ENCODE data around the gene STAG1. TPM values are rescaled to one million over a fixed set of nuclear protein-coding genes. Genes with fewer than 3 reads are reported as not detected.
"Not testable (repeated sequence)": the region's sequence is repeated elsewhere in the genome, so short reads cannot be mapped to it uniquely, and the experiment has no call there.

The STAG1 gene
- polyA plus RNA-seq, 1 experiment: 30.1 TPM

- Histone ChIP-seq H3K27ac (ENCODE audit: low read depth, low read length) (no peak overlapping the region), H3K4me3 (ENCODE audit: low read depth, low read length) (no peak overlapping the region), H3K27me3 (ENCODE audit: control insufficient read depth, insufficient read depth, low read length) (no peaks in the 10 kb centered on the region), H3K9me3 (ENCODE audit: control insufficient read depth, insufficient read depth, low read length) (no peaks in the 10 kb centered on the region)
- ChIA-PET CTCF (interaction anchor here (0.6 to 2.9 kb wide), 4 partner anchors 11 to 372 kb away, joined by 3 to 15 read pairs (median 4); partner anchors contain the start of gene STAG1), POLR2A (no interaction called here)
- no peak for DNase-seq (ENCODE audit: low read depth, low spot score)
- TF ChIP-seq CTCF (IDR thresholded peaks at IDR 0.05; ENCODE audit: low read depth, low read length): no peak
These were observed 371.6 kb downstream of the STAG1 start for GRCh38 chr3:136380530-136380929.

- TF ChIP-seq CTCF (IDR thresholded peaks at IDR 0.05; ENCODE audit: low read depth, low read length): no peak
- ChIA-PET POLR2A (no interaction called here), CTCF (interaction anchor here (1.1 kb wide), 1 partner anchor 14 kb away, joined by 6 read pairs; no protein-coding TSS in a partner anchor)
- no peaks in the 10 kb centered on the region for H3K9me3 ChIP-seq (ENCODE audit: control insufficient read depth, insufficient read depth, low read length)
- H3K27me3 ChIP-seq (ENCODE audit: control insufficient read depth, insufficient read depth, low read length): no peaks in the 10 kb centered on the region
- H3K4me3 ChIP-seq (ENCODE audit: low read depth, low read length): no peak overlapping the region
- no peak overlapping the region for H3K27ac ChIP-seq (ENCODE audit: low read depth, low read length)
- no peak for DNase-seq (ENCODE audit: low read depth, low spot score)
These were observed 374.2 kb downstream of the STAG1 start for GRCh38 chr3:136378011-136378410.

GRCh38 chr3:136377508-136377907 lies 374.7 kb downstream of the STAG1 start:
- Histone ChIP-seq H3K9me3 (ENCODE audit: control insufficient read depth, insufficient read depth, low read length) (no peaks in the 10 kb centered on the region), H3K27me3 (ENCODE audit: control insufficient read depth, insufficient read depth, low read length) (no peaks in the 10 kb centered on the region), H3K27ac (ENCODE audit: low read depth, low read length) (no peak overlapping the region), H3K4me3 (ENCODE audit: low read depth, low read length) (no peak overlapping the region)
- CTCF ChIA-PET: interaction anchor here (0.5 to 1.1 kb wide), 3 partner anchors 14 to 562 kb away, joined by 3 to 7 read pairs (median 6); partner anchors contain the start of gene STAG1
- TF ChIP-seq CTCF (IDR thresholded peaks at IDR 0.05; ENCODE audit: low read depth, low read length): no peak
- POLR2A ChIA-PET: no interaction called here
- DNase-seq (ENCODE audit: low read depth, low spot score): no peak

- H3K4me3 ChIP-seq (ENCODE audit: low read depth, low read length); POLR2A ChIA-PET; H3K27ac ChIP-seq (ENCODE audit: low read depth, low read length); H3K27me3 ChIP-seq (ENCODE audit: control insufficient read depth, insufficient read depth, low read length); CTCF ChIA-PET; H3K9me3 ChIP-seq (ENCODE audit: control insufficient read depth, insufficient read depth, low read length); DNase-seq (ENCODE audit: low read depth, low spot score): not testable (repeated sequence)
These were observed 376.4 kb downstream of the STAG1 start for GRCh38 chr3:136375800-136376199.

- Histone ChIP-seq H3K4me3 (ENCODE audit: low read depth, low read length) (no peak overlapping the region), H3K9me3 (ENCODE audit: control insufficient read depth, insufficient read depth, low read length) (no peaks in the 10 kb centered on the region), H3K27ac (ENCODE audit: low read depth, low read length) (no peak overlapping the region), H3K27me3 (ENCODE audit: control insufficient read depth, insufficient read depth, low read length) (no peaks in the 10 kb centered on the region)
- CTCF ChIA-PET: interaction anchor here (0.6 to 2.1 kb wide), 5 partner anchors 14 to 648 kb away, joined by 4 to 16 read pairs (median 6); partner anchors contain the start of gene STAG1
- TF ChIP-seq CTCF (IDR thresholded peaks at IDR 0.05; ENCODE audit: low read depth, low read length): no peak
- POLR2A ChIA-PET: interaction anchor here (0.5 to 1.0 kb wide), 3 partner anchors 11 to 306 kb away, joined by 3 to 8 read pairs (median 3); no protein-coding TSS in a partner anchor
- DNase-seq (ENCODE audit: low read depth, low spot score): peak; percentile 10
These were observed 385.9 kb downstream of the STAG1 start for GRCh38 chr3:136366289-136366688.

All from AG04450 (cell line).